ENCODE measurements around the gene TSC22D1.
"Not testable (repeated sequence)": the region's sequence is repeated elsewhere in the genome, so short reads cannot be mapped to it uniquely, and the experiment has no call there.

Gene TSC22D1

GRCh38 chr13:44578067-44578400 is 1.9 kb upstream of the TSC22D1 start:
- Mint-ChIP-seq H3K4me3 (peak overlapping the region; percentile 95), H3K4me1 (peaks cover 31% of the 10 kb centered on the region), H3K27me3 (peaks cover 21% of the 10 kb centered on the region), H3K9me3 (no peaks in the 10 kb centered on the region), H3K36me3 (peaks cover 6% of the 10 kb centered on the region), H3K27ac (peak overlapping the region; percentile 77)
- no peak for DNase-seq
- CTCF ChIA-PET = interaction anchor here (1.3 to 2.1 kb wide), 2 partner anchors 70 to 94 kb away, joined by 3 to 7 read pairs; no protein-coding TSS in a partner anchor

DNA sequence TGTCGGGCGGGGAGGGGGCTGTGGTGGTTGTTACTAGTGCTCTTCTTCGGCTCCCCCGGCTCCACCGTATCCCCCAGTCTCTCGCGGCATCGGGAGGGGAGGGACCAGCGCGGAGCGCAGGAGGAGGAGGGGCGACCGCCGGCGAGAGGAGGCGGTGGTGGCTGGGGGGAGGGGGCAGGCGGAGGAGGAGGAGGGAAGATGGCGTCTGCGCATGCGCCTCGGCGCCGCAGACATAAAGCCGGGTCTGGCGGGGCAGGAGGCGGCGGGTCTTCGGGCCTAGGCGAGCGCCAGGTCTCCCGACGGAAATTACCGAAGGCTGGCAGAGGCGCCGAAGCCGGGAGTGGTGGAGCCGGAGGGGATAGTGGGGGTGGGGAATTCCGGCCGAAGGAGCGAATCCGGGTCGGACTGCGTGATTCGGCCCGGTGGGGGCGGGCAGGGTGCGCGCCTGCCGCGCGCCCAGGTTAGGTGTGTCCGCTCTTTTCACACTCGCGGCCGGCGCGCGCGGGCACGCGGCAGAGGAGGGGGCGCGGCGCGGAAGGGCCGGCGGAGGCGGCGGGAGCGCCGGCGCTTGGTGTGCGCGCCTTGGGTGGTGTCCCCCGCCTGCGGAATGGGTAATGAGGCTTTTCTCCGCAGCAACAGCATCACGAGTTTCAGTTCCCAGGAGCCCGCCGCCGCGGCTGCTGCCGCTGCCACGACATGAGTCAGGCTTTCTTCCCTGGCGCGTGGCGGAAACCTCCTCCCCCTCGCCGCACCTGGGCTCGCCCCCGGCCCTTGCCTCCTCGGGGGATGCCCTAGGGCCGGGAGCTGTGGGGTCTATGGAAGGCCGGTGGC is 1.3 kb upstream of the TSC22D1 start:
- Mint-ChIP-seq H3K4me3 (peak overlapping the region; percentile 95), H3K36me3 (peaks cover 6% of the 10 kb centered on the region), H3K9me3 (no peaks in the 10 kb centered on the region), H3K4me1 (peaks cover 35% of the 10 kb centered on the region), H3K27ac (peak overlapping the region; percentile 92), H3K27me3 (peaks cover 21% of the 10 kb centered on the region)
- peak; percentile 96 for DNase-seq
- CTCF ChIA-PET = interaction anchor here (2.1 kb wide), 1 partner anchor 93 kb away, joined by 7 read pairs; no protein-coding TSS in a partner anchor

DNA sequence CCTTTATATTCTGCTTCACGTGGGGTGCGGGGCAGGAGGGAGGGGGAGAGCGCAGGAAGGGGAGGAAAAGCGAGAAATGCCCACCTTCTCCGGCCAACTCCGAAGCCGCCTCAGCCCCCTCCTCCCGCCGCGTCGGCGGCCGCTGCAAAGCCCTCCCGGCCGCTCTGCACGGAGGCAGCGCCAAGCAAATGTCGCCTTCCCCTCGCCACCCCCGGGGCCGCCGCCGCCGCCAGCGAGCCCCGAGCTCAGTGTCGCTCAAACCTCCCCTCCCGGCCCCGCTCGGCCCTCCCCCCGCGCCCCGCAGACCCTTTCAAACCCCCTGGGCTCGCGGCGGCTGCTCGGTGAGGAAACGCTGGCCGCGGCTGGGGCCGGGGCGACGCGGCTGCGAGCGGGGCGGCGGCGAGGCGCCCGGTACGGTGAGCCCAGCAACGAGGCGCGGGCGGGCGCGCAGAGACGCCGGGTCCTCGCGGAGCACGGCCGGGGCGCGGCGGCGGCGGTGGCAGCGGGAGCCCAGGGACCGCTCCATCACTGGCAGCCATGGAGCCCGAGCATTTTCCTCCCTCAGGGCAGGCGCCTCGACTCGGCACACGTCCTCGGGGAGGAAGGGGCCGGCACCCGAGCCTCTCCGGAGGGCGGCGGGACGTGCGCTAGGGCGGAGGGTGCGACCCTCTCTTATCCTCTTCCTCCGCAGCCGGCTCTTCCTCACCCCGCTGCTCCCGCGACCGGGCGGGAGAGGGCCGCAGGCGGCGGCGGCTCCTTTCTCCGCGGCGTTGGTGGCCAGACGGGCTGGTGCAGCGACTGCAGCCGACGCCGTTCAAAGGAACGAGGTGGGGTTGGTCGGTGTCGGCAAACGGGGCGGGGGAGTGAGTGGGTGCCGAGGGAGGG is 463 bp upstream of the TSC22D1 start:
- no peaks in the 10 kb centered on the region for H3K9me3 Mint-ChIP-seq
- H3K27ac Mint-ChIP-seq = peak overlapping the region; percentile 94
- CTCF ChIA-PET = interaction anchor here (1.2 kb wide), 1 partner anchor 93 kb away, joined by 3 read pairs; no protein-coding TSS in a partner anchor
- peaks cover 40% of the 10 kb centered on the region for H3K4me1 Mint-ChIP-seq
- peaks cover 6% of the 10 kb centered on the region for H3K36me3 Mint-ChIP-seq
- peak overlapping the region; percentile 95 for H3K4me3 Mint-ChIP-seq
- H3K27me3 Mint-ChIP-seq = peaks cover 21% of the 10 kb centered on the region
- DNase-seq = peak; percentile 42

DNA sequence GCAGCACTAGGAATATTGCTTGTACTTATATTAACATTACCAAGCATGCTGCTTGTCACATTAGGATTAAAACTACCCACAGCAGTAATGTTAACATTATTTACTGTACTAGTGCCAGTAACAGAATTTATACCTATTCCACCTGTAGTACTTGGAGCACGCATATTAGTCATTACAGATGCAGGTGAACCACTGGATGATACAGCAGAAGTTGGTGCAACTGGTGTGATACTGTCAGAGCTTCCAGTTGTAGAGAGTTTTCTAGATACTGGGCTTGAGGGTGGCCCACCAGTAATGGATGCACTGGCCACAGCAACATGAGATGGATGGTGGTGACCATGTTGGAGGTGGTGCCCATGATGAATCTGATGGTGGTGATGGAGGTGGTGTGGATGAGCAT is 1.1 kb downstream of the TSC22D1 start:
- CTCF ChIA-PET = interaction anchor here (0.6 to 1.5 kb wide), 4 partner anchors 9 to 1376 kb away, joined by 3 to 4 read pairs (median 3); no protein-coding TSS in a partner anchor
- H3K9me3 Mint-ChIP-seq = no peaks in the 10 kb centered on the region
- no peak overlapping the region for H3K27ac Mint-ChIP-seq
- DNase-seq = no peak
- peaks cover 21% of the 10 kb centered on the region for H3K27me3 Mint-ChIP-seq
- H3K4me1 Mint-ChIP-seq = peaks cover 40% of the 10 kb centered on the region
- H3K4me3 Mint-ChIP-seq = peak overlapping the region; percentile 95
- peaks cover 6% of the 10 kb centered on the region for H3K36me3 Mint-ChIP-seq

- no peak overlapping the region for H3K27ac Mint-ChIP-seq
- CTCF ChIA-PET = interaction anchor here (0.6 to 1.5 kb wide), 5 partner anchors 8 to 1375 kb away, joined by 3 to 4 read pairs (median 3); no protein-coding TSS in a partner anchor
These were observed 1.7 kb downstream of the TSC22D1 start for GRCh38 chr13:44574466-44574855.

DNA sequence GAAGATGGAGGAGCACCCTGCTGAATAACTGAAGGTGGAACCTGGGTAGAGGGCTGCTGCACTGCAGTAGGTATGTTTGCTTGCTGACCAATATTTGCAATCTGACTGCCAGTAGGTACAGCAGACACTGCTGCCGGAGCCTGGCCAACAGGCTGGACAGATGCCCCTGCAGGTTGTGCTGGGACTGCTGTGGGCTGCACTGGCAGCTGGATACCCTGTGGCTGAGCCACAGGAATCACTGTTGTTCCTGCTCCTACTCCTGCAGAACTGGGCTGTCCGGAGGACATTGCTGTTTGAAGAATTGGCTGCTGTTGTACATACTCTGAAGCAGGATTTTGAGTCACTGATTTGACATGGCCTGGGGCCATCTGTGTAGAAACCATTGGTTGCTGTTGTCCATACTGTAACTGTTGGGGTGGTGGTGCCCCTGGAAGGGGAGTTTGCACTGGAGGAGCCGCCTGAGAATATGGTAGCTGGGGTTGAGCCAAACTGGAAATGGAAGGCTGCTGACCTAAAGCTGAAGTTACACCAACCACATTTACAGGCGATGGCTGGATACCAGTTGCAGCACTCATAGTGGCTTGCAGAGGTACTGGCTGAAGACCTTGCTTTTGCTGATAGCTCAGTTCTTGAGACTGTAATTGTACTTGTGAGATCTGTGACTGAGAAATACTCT is 2.2 kb downstream of the TSC22D1 start:
- Mint-ChIP-seq H3K4me1 (peaks cover 45% of the 10 kb centered on the region), H3K36me3 (peaks cover 6% of the 10 kb centered on the region), H3K4me3 (no peak overlapping the region), H3K9me3 (no peaks in the 10 kb centered on the region), H3K27me3 (peaks cover 17% of the 10 kb centered on the region), H3K27ac (no peak overlapping the region)
- no peak for DNase-seq
- CTCF ChIA-PET = interaction anchor here (0.6 to 1.5 kb wide), 3 partner anchors 8 to 50 kb away, joined by 3 to 4 read pairs (median 4); no protein-coding TSS in a partner anchor

More at GRCh38 chr13:44574466-44574855, 1.7 kb downstream of the TSC22D1 start:
- Mint-ChIP-seq H3K36me3 (peaks cover 6% of the 10 kb centered on the region), H3K9me3 (no peaks in the 10 kb centered on the region), H3K4me3 (no peak overlapping the region), H3K4me1 (peaks cover 43% of the 10 kb centered on the region), H3K27me3 (peaks cover 17% of the 10 kb centered on the region)
- no peak for DNase-seq

DNA sequence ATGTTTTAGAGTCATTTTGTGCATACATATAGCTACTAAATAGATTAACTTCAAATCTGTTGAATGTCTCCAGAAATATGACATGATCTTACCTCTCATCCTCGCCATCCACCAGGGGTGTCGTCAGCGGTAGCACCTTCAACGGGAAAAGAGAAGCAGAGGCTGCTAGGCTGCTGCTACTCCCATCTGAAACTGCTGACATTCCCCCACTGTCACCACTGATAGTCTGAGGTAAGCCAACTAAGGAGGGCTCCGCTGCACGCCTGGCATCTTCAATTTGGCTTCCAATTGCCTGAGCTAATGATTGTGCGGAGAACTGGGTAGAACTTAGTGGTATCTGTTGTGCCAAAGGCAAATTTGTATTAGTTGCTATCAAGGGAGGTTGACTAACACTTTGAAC is 3.1 kb downstream of the TSC22D1 start:
- H3K27me3 Mint-ChIP-seq = peaks cover 16% of the 10 kb centered on the region
- H3K36me3 Mint-ChIP-seq = peaks cover 6% of the 10 kb centered on the region
- no peaks in the 10 kb centered on the region for H3K9me3 Mint-ChIP-seq
- no peak overlapping the region for H3K27ac Mint-ChIP-seq
- no peak overlapping the region for H3K4me3 Mint-ChIP-seq
- CTCF ChIA-PET = no interaction called here
- DNase-seq = no peak
- peaks cover 38% of the 10 kb centered on the region for H3K4me1 Mint-ChIP-seq

DNA sequence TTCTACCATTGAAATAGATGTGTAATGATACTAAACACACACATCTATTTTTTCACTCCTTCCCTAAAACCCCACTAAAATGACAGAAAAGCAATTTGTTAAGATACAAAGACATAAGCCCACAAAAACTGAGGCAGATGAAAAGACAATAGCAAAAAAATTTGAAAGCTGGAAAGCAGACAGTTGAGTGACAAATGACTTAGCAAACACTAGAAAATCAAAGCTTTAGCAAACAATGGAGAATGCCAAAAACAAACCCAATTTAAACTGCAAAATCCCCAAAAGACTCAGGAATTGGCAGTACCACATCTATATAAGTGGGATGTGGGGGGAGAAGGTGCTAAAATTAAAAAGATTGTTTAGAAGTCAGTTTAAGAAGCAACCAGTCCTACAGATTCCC is 9.5 kb downstream of the TSC22D1 start:
- Mint-ChIP-seq H3K4me1 (peaks cover 5% of the 10 kb centered on the region), H3K9me3 (no peaks in the 10 kb centered on the region), H3K27ac (no peak overlapping the region), H3K36me3 (no peaks in the 10 kb centered on the region), H3K4me3 (no peak overlapping the region), H3K27me3 (no peaks in the 10 kb centered on the region)
- DNase-seq = no peak
- CTCF ChIA-PET = interaction anchor here (1.4 kb wide), 1 partner anchor 8 kb away, joined by 4 read pairs; no protein-coding TSS in a partner anchor

DNA sequence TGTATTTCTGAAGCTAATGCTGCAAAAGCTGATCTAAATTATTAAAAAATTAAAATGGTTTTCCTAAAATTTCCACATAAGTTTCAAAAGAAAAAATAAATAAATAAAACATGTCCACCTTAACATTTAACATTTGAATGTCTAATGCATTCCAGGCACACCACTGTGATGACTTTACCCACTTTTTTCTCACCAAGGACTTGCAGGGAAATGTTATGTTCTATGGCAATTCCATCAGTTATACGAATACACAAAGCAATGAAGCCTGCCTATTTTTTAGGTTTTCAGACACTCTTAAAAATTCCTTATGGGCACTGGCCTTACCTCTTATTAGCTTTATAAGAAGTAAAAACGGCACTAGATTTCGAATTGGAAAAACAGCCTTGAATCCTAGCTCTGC is 10.2 kb downstream of the TSC22D1 start:
- Mint-ChIP-seq H3K9me3 (no peaks in the 10 kb centered on the region), H3K36me3 (no peaks in the 10 kb centered on the region), H3K4me1 (peaks cover 5% of the 10 kb centered on the region), H3K4me3 (no peak overlapping the region), H3K27me3 (no peaks in the 10 kb centered on the region), H3K27ac (no peak overlapping the region)
- DNase-seq = no peak
- CTCF ChIA-PET = interaction anchor here (1.4 kb wide), 1 partner anchor 9 kb away, joined by 4 read pairs; no protein-coding TSS in a partner anchor

GRCh38 chr13:44564936-44565335 is 11.2 kb downstream of the TSC22D1 start:
- Mint-ChIP-seq H3K4me3 (no peak overlapping the region), H3K36me3 (no peaks in the 10 kb centered on the region), H3K27ac (no peak overlapping the region), H3K27me3 (no peaks in the 10 kb centered on the region), H3K9me3 (no peaks in the 10 kb centered on the region), H3K4me1 (peaks cover 5% of the 10 kb centered on the region)
- CTCF ChIA-PET = no interaction called here
- no peak for DNase-seq

GRCh38 chr13:44562853-44563252 is 13.3 kb downstream of the TSC22D1 start:
- H3K36me3 Mint-ChIP-seq, H3K27me3 Mint-ChIP-seq, H3K27ac Mint-ChIP-seq, CTCF ChIA-PET, H3K4me3 Mint-ChIP-seq, H3K9me3 Mint-ChIP-seq, DNase-seq, H3K4me1 Mint-ChIP-seq: not testable (repeated sequence)

GRCh38 chr13:44561351-44561750 is 14.8 kb downstream of the TSC22D1 start:
- Mint-ChIP-seq H3K4me1 (no peaks in the 10 kb centered on the region), H3K27ac (no peak overlapping the region), H3K27me3 (no peaks in the 10 kb centered on the region), H3K4me3 (no peak overlapping the region), H3K36me3 (no peaks in the 10 kb centered on the region), H3K9me3 (no peaks in the 10 kb centered on the region)
- DNase-seq = no peak
- CTCF ChIA-PET = no interaction called here

GRCh38 chr13:44557986-44558385 is 18.1 kb downstream of the TSC22D1 start:
- H3K4me3 Mint-ChIP-seq = no peak overlapping the region
- no peaks in the 10 kb centered on the region for H3K27me3 Mint-ChIP-seq
- CTCF ChIA-PET = interaction anchor here (1.3 kb wide), 1 partner anchor 16 kb away, joined by 4 read pairs; no protein-coding TSS in a partner anchor
- no peak overlapping the region for H3K27ac Mint-ChIP-seq
- no peak for DNase-seq
- H3K9me3 Mint-ChIP-seq = no peaks in the 10 kb centered on the region
- no peaks in the 10 kb centered on the region for H3K36me3 Mint-ChIP-seq
- no peaks in the 10 kb centered on the region for H3K4me1 Mint-ChIP-seq

- Mint-ChIP-seq H3K27ac (no peak overlapping the region), H3K36me3 (no peaks in the 10 kb centered on the region), H3K4me3 (no peak overlapping the region), H3K4me1 (no peaks in the 10 kb centered on the region), H3K9me3 (no peaks in the 10 kb centered on the region), H3K27me3 (no peaks in the 10 kb centered on the region)
- CTCF ChIA-PET = no interaction called here
- no peak for DNase-seq
These were observed 20.9 kb downstream of the TSC22D1 start for GRCh38 chr13:44555207-44555606.
